Vagina (tissue), 2 donors: ENCODE measurements around the gene DAO.

Experiments used
- POLR2AphosphoS5 ChIP-seq, 2 donors: sonication (generic); formaldehyde crosslinking; IDR thresholded peaks; one replicate each; pipeline ENCODE4 v1.9.0; 2017; ENCODE audit warnings: antibody characterized with exemption in 2 of 2, mild to moderate bottlenecking in 2 of 2, low read depth in 1 of 2; ENCODE audit not compliant: insufficient read depth in 1 of 2
- TF ChIP-seq, protein P1 (sequence below), 3 experiments: fragments of 450-650 bp in 2 of 3; fragments of 200-600 bp in 1 of 3; sonication (generic) in 1 of 3; IDR thresholded peaks; one replicate each; pipeline ENCODE4 v1.5.1; 2017 to 2019; ENCODE audit warnings: antibody characterized with exemption in 3 of 3, mild to moderate bottlenecking in 2 of 3, moderate library complexity in 2 of 3

DNA sequence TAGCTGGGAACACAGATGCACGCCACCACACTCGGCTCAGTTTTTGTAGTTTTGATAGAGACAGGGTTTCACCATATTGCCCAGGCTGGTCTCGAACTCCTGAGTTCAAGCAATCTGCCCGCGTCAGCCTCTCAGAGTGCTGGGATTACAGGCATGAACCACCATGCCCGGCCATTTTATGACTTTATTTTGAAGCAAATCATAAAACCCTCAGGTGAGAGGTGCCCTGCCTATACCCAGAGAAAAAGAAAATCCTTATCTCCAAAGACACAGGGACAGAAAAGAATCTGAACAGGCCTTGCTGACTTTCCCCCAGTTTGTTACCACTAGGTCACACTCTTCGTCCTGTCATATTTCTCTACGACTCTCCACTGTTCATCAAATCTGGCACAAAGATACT, 48.8 kb downstream of the DAO start:
- TF ChIP-seq, protein P1, sequence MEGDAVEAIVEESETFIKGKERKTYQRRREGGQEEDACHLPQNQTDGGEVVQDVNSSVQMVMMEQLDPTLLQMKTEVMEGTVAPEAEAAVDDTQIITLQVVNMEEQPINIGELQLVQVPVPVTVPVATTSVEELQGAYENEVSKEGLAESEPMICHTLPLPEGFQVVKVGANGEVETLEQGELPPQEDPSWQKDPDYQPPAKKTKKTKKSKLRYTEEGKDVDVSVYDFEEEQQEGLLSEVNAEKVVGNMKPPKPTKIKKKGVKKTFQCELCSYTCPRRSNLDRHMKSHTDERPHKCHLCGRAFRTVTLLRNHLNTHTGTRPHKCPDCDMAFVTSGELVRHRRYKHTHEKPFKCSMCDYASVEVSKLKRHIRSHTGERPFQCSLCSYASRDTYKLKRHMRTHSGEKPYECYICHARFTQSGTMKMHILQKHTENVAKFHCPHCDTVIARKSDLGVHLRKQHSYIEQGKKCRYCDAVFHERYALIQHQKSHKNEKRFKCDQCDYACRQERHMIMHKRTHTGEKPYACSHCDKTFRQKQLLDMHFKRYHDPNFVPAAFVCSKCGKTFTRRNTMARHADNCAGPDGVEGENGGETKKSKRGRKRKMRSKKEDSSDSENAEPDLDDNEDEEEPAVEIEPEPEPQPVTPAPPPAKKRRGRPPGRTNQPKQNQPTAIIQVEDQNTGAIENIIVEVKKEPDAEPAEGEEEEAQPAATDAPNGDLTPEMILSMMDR (IDR thresholded peaks at IDR 0.05), result no peak
- no peak for TF ChIP-seq POLR2AphosphoS5 (IDR thresholded peaks at IDR 0.05; ENCODE audit: insufficient read depth in 1 of 2, low read depth in 1 of 2)
